ENCODE results near the gene SARM1. TPM values are rescaled to one million over a fixed set of nuclear protein-coding genes. Genes with fewer than 3 reads are reported as not detected.
A peak's percentile ranks its signal among the peaks of the same experiment; 100 is the strongest.

Gene SARM1
- total and polyA plus RNA-seq, 2 of the 13 experiments (the other 11 are each of a cell fraction or from before 2014, with no cell fraction given) = 0.73 to 0.86 TPM

GRCh38 chr17:28357061-28357900 lies 14.2 kb upstream of the SARM1 start, which contains the start of gene POLDIP2 (continued):
- TF ChIP-seq ZNF609 (CRISPR knock-in tag; IDR thresholded peaks at IDR 0.05; ENCODE audit: borderline replicate concordance) = peak; percentile 54; the same call in 1 of the 2 replicates
- TF ChIP-seq ZNF703 (CRISPR knock-in tag; IDR thresholded peaks at IDR 0.05; ENCODE audit: borderline replicate concordance) = no peak
- no peak for TF ChIP-seq ZFP82 (CRISPR knock-in tag; IDR thresholded peaks at IDR 0.05; ENCODE audit: borderline replicate concordance)
- 0 out of 2 replicates have a peak, but pooled peaks have one; percentile 73 for TF ChIP-seq ZNF749 (CRISPR knock-in tag; IDR thresholded peaks at IDR 0.05; ENCODE audit: borderline replicate concordance)
- peak; percentile 78 for TF ChIP-seq POGK (CRISPR knock-in tag; conservative IDR thresholded peaks at IDR 0.05)
- 0 out of 2 replicates have a peak, but pooled peaks have one; percentile 87 for TF ChIP-seq IRF9 (CRISPR knock-in tag; IDR thresholded peaks at IDR 0.05; ENCODE audit: borderline replicate concordance)
- peak; percentile 3 for TF ChIP-seq BRD4 (CRISPR knock-in tag; IDR thresholded peaks at IDR 0.05)
- TF ChIP-seq ATRX (CRISPR knock-in tag; IDR thresholded peaks at IDR 0.05; ENCODE audit: borderline replicate concordance) = no peak
- TF ChIP-seq WIZ (CRISPR knock-in tag; IDR thresholded peaks at IDR 0.05) = no peak
- TF ChIP-seq GTF2F1 (IDR thresholded peaks at IDR 0.05; ENCODE audit: low read length) = no peak
- 0 out of 2 replicates have a peak, but pooled peaks have one; percentile 34 for TF ChIP-seq NFYB (CRISPR knock-in tag; IDR thresholded peaks at IDR 0.05)
- TF ChIP-seq DPF2 (CRISPR knock-in tag; IDR thresholded peaks at IDR 0.05; ENCODE audit: borderline replicate concordance, low read depth) = no peak
- no peak for TF ChIP-seq MAZ (IDR thresholded peaks at IDR 0.05; ENCODE audit: borderline replicate concordance, low read depth, low read length)
- peak; percentile 77 for TF ChIP-seq MAZ (CRISPR knock-in tag; IDR thresholded peaks at IDR 0.05; ENCODE audit: low read depth)
- TF ChIP-seq ZKSCAN5 (CRISPR knock-in tag; IDR thresholded peaks at IDR 0.05) = no peak
- TF ChIP-seq PAF1 (CRISPR knock-in tag; IDR thresholded peaks at IDR 0.05) = no peak
- peak; percentile 96 for TF ChIP-seq ZFY (CRISPR knock-in tag; IDR thresholded peaks at IDR 0.05)
- no peak for TF ChIP-seq CCDC6 (CRISPR knock-in tag; IDR thresholded peaks at IDR 0.05)
- TF ChIP-seq HDAC2 (CRISPR knock-in tag; IDR thresholded peaks at IDR 0.05) = peak; percentile 92
- TF ChIP-seq FOSL1 (CRISPR knock-in tag; IDR thresholded peaks at IDR 0.05; ENCODE audit: borderline replicate concordance) = no peak
- TF ChIP-seq NR2C2 (CRISPR knock-in tag; IDR thresholded peaks at IDR 0.05; ENCODE audit: borderline replicate concordance) = peak; percentile 96
- 0 out of 2 replicates have a peak, but pooled peaks have one; percentile 27 for TF ChIP-seq ZNF451 (CRISPR knock-in tag; IDR thresholded peaks at IDR 0.05)
